ENCODE results near the gene PLEKHA7. TPM values are rescaled to one million over a fixed set of nuclear protein-coding genes. Genes with fewer than 3 reads are reported as not detected.

Gene PLEKHA7
- total and polyA plus RNA-seq, 4 donors: 13.3 to 31.8 (median 21.5) TPM

DNA sequence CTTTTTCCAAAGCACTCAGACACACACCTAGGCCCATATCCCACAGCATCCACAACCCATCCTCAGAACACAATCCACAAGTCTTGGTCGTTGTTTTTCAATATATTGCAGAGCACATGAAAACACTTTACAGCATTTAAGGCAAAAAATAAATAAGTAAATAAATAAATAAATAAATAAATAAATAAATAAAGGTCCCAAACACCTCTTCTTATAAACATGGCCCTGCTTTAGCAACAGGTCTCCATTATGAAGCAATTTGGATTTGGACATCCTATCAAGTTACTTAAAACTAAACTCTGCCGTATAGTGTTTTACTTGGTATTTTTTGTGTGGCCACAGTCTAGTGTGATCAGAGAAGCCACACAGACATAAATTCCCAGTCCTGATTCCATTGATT is 10.7 kb upstream of the PLEKHA7 start:
- no peaks in the 10 kb centered on the region for H3K4me1 ChIP-seq (ENCODE audit: control insufficient read depth in 5 of 5, insufficient read depth in 5 of 5, low read length in 5 of 5)
- H3K9ac ChIP-seq (ENCODE audit: insufficient read depth in 1 of 2, low read length in 2 of 2): no peak overlapping the region
- no peaks in the 10 kb centered on the region for H3K36me3 ChIP-seq (ENCODE audit: control insufficient read depth in 4 of 4, insufficient read depth in 4 of 4, low read length in 4 of 4)
- no peaks in the 10 kb centered on the region for H3K9me3 ChIP-seq (ENCODE audit: control insufficient read depth in 4 of 4, insufficient read depth in 3 of 4, low read length in 3 of 4)
- TF ChIP-seq, protein P1, sequence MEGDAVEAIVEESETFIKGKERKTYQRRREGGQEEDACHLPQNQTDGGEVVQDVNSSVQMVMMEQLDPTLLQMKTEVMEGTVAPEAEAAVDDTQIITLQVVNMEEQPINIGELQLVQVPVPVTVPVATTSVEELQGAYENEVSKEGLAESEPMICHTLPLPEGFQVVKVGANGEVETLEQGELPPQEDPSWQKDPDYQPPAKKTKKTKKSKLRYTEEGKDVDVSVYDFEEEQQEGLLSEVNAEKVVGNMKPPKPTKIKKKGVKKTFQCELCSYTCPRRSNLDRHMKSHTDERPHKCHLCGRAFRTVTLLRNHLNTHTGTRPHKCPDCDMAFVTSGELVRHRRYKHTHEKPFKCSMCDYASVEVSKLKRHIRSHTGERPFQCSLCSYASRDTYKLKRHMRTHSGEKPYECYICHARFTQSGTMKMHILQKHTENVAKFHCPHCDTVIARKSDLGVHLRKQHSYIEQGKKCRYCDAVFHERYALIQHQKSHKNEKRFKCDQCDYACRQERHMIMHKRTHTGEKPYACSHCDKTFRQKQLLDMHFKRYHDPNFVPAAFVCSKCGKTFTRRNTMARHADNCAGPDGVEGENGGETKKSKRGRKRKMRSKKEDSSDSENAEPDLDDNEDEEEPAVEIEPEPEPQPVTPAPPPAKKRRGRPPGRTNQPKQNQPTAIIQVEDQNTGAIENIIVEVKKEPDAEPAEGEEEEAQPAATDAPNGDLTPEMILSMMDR (IDR thresholded peaks at IDR 0.05; ENCODE audit: control extremely low read depth, extremely low read depth): no peak
- no peak overlapping the region for H3K4me3 ChIP-seq
- ATAC-seq (ENCODE audit: insufficient read depth, low FRiP score) (no peak), DNase-seq (no peak)
- WGBS, 2 donors: 76 to 84% methylated on average over 2 of the region's 2 CpGs
- H3K27ac ChIP-seq (ENCODE audit: low read depth in 1 of 2, low read length in 1 of 2): no peak overlapping the region
- H3K27me3 ChIP-seq (ENCODE audit: control insufficient read depth in 3 of 3, insufficient read depth in 3 of 3, low read length in 2 of 3): no peaks in the 10 kb centered on the region

DNA sequence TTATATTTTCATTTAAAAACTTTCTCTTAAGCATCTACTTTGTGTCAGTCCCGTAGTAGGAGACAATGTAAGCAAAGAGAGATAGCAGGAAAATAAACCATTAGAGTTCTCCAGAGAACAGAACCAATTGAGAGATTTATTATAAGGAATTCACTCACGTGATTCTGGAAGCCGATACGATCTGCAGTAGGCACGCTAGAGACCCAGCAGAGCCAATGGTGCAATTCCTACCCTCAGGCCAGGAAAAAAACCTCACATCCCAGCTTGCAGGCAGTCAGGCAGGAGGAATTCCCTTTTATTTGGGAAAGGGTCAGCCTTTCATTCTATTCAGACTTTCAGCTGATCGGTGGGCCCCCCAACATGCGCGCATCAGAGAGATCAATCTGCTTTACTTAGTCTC is 7.3 kb upstream of the PLEKHA7 start:
- H3K27me3 ChIP-seq (ENCODE audit: control insufficient read depth in 3 of 3, insufficient read depth in 3 of 3, low read length in 2 of 3): peaks cover 0 to 4% (median 2%) of the 10 kb centered on the region in 3 donors
- no peak for DNase-seq
- WGBS, 2 donors: 87 to 89% methylated on average over 8 of the region's 8 CpGs
- H3K36me3 ChIP-seq (ENCODE audit: control insufficient read depth in 4 of 4, insufficient read depth in 4 of 4, low read length in 4 of 4): no peaks in the 10 kb centered on the region
- no peak overlapping the region for H3K27ac ChIP-seq (ENCODE audit: low read depth in 1 of 2, low read length in 1 of 2)
- H3K4me1 ChIP-seq (ENCODE audit: control insufficient read depth in 5 of 5, insufficient read depth in 5 of 5, low read length in 5 of 5): no peaks in the 10 kb centered on the region
- ATAC-seq (ENCODE audit: insufficient read depth, low FRiP score): no peak
- H3K4me3 ChIP-seq: no peak overlapping the region
- H3K9ac ChIP-seq (ENCODE audit: insufficient read depth in 1 of 2, low read length in 2 of 2): no peak overlapping the region
- H3K9me3 ChIP-seq (ENCODE audit: control insufficient read depth in 4 of 4, insufficient read depth in 3 of 4, low read length in 3 of 4): no peaks in the 10 kb centered on the region
- TF ChIP-seq, protein P1 (IDR thresholded peaks at IDR 0.05; ENCODE audit: control extremely low read depth, extremely low read depth): no peak

DNA sequence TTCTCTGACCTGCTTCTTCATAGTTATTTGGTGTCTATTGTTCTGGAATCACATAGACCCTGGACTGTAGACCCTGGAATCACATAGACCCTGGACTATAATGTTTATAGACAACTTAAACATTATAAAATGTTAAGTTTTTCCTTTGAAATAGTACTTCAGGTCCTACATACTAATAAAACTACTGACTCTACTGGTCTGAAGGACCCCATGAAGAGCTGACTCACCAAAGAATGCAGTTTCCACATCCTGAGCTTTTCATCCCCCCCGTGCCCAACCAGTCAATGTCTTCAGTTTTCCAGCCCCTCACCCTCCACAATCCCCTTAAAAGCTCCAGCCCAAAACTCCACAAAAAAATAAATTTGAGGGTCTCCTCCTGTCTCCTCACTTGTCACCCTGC is 6.6 kb upstream of the PLEKHA7 start:
- DNase-seq (no peak), ATAC-seq (ENCODE audit: insufficient read depth, low FRiP score) (no peak)
- Histone ChIP-seq H3K27me3 (ENCODE audit: control insufficient read depth in 3 of 3, insufficient read depth in 3 of 3, low read length in 2 of 3) (peaks cover 0 to 4% (median 2%) of the 10 kb centered on the region in 3 donors), H3K4me1 (ENCODE audit: control insufficient read depth in 5 of 5, insufficient read depth in 5 of 5, low read length in 5 of 5) (no peaks in the 10 kb centered on the region), H3K9me3 (ENCODE audit: control insufficient read depth in 4 of 4, insufficient read depth in 3 of 4, low read length in 3 of 4) (no peaks in the 10 kb centered on the region), H3K36me3 (ENCODE audit: control insufficient read depth in 4 of 4, insufficient read depth in 4 of 4, low read length in 4 of 4) (no peaks in the 10 kb centered on the region), H3K9ac (ENCODE audit: insufficient read depth in 1 of 2, low read length in 2 of 2) (no peak overlapping the region), H3K27ac (ENCODE audit: low read depth in 1 of 2, low read length in 1 of 2) (no peak overlapping the region), H3K4me3 (no peak overlapping the region)
- TF ChIP-seq, protein P1 (IDR thresholded peaks at IDR 0.05; ENCODE audit: control extremely low read depth, extremely low read depth): no peak
- 72 to 74% methylated on average over 1 of the region's 1 CpG for WGBS, 2 donors

DNA sequence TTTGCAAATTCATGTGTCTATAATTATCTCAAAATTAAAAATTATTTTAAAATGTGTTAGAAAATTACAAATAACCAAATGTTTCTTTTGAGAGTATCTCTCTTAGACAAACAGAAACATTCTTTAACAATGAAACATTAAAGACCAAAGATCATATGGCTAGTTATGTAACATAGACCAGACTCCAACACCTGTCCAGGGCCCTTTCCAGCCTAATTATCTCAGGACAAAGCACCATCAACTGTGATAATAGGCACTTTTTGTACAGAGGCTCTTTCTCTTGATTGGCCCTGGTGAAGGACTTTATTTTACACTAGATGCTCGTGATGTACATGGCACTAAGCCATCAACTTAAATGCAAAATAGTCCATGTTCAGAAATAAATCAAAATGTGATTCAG is 5.0 kb upstream of the PLEKHA7 start:
- Histone ChIP-seq H3K27ac (ENCODE audit: low read depth in 1 of 2, low read length in 1 of 2) (no peak overlapping the region), H3K27me3 (ENCODE audit: control insufficient read depth in 3 of 3, insufficient read depth in 3 of 3, low read length in 2 of 3) (peaks cover 0 to 11% (median 10%) of the 10 kb centered on the region in 3 donors), H3K9ac (ENCODE audit: insufficient read depth in 1 of 2, low read length in 2 of 2) (no peak overlapping the region), H3K4me1 (ENCODE audit: control insufficient read depth in 5 of 5, insufficient read depth in 5 of 5, low read length in 5 of 5) (peaks cover 0 to 8% (median 0%) of the 10 kb centered on the region in 5 donors), H3K4me3 (no peak overlapping the region), H3K9me3 (ENCODE audit: control insufficient read depth in 4 of 4, insufficient read depth in 3 of 4, low read length in 3 of 4) (no peaks in the 10 kb centered on the region), H3K36me3 (ENCODE audit: control insufficient read depth in 4 of 4, insufficient read depth in 4 of 4, low read length in 4 of 4) (no peaks in the 10 kb centered on the region)
- DNase-seq: no peak
- no peak for ATAC-seq (ENCODE audit: insufficient read depth, low FRiP score)
- TF ChIP-seq, protein P1 (IDR thresholded peaks at IDR 0.05; ENCODE audit: control extremely low read depth, extremely low read depth): no peak
- whole genome bisulfite sequencing, 2 donors: 77 to 78% methylated on average over 1 of the region's 1 CpG

Data from lung (tissue), 12 donors.